ENCODE measurements around the gene HOOK1.

Gene HOOK1

GRCh38 chr1:59901770-59902388 lies 87.1 kb downstream of the HOOK1 start:
- no peak for TF ChIP-seq CTCF (IDR thresholded peaks at IDR 0.05)

GRCh38 chr1:59903141-59903754 lies 88.5 kb downstream of the HOOK1 start:
- TF ChIP-seq CTCF (IDR thresholded peaks at IDR 0.05) = peak; percentile 80

GRCh38 chr1:59906931-59907330 lies 92.2 kb downstream of the HOOK1 start:
- no peak for TF ChIP-seq CTCF (IDR thresholded peaks at IDR 0.05)

GRCh38 chr1:59908084-59908483 lies 93.3 kb downstream of the HOOK1 start:
- TF ChIP-seq CTCF (IDR thresholded peaks at IDR 0.05) = no peak

GRCh38 chr1:59908682-59909081 lies 93.9 kb downstream of the HOOK1 start:
- no peak for TF ChIP-seq CTCF (IDR thresholded peaks at IDR 0.05)

GRCh38 chr1:59915516-59915915 lies 100.8 kb downstream of the HOOK1 start:
- TF ChIP-seq CTCF (IDR thresholded peaks at IDR 0.05) = no peak

- no peak for TF ChIP-seq CTCF (IDR thresholded peaks at IDR 0.05)
These were observed 102.5 kb downstream of the HOOK1 start for GRCh38 chr1:59917026-59917784.

Data from LNCAP (cell line).